Measurements from ENCODE around the gene COPS6.
A peak's percentile ranks its signal among the peaks of the same experiment; 100 is the strongest.

COPS6 gene

GRCh38 chr7:100130608-100131453, 42.1 kb downstream of the COPS6 start:
- H3K27ac ChIP-seq: no peak overlapping the region
- no peaks in the 10 kb centered on the region for H4K20me1 ChIP-seq
- H3K4me1 ChIP-seq: peaks cover 14 to 48% (median 34%) of the 10 kb centered on the region in 10 experiments
- H3K9ac ChIP-seq: peak overlapping the region in 1 of 11 experiments; percentile 31; a peak in 3 of 22 replicates
- no peak for TF ChIP-seq Cebpa-rat (IDR thresholded peaks at IDR 0.05)
- peaks cover 4 to 26% (median 20%) of the 10 kb centered on the region in 11 experiments; a peak in 12 of 22 replicates for H3K27me3 ChIP-seq
- H3K4me3 ChIP-seq: no peak overlapping the region
- no peaks in the 10 kb centered on the region for H3K9me3 ChIP-seq (replicated peaks in 1 of 11)
- no peaks in the 10 kb centered on the region for H3K36me3 ChIP-seq
- H3K4me2 ChIP-seq: peak overlapping the region; percentile 9 to 65 (median 39); a peak in 16 of 22 replicates

- no peaks in the 10 kb centered on the region for H4K20me1 ChIP-seq
- H3K4me3 ChIP-seq: no peak overlapping the region
- H3K27me3 ChIP-seq: peaks cover 4 to 26% (median 20%) of the 10 kb centered on the region in 11 experiments; a peak in 12 of 22 replicates
- H3K36me3 ChIP-seq: no peaks in the 10 kb centered on the region
- H3K9me3 ChIP-seq (replicated peaks in 1 of 11): no peaks in the 10 kb centered on the region
- H3K4me2 ChIP-seq: peak overlapping the region in 8 of 11 experiments; percentile 11 to 56 (median 28); a peak in 11 of 22 replicates
- no peak overlapping the region for H3K27ac ChIP-seq
- no peak for TF ChIP-seq Cebpa-rat (IDR thresholded peaks at IDR 0.05)
- 0 out of 22 replicates have a peak overlapping the region, but pooled peaks of 3 of the 11 experiments have one; percentile 1 to 6 (median 1) for H3K9ac ChIP-seq
- peaks cover 9 to 44% (median 28%) of the 10 kb centered on the region in 10 experiments for H3K4me1 ChIP-seq
These were observed 43.4 kb downstream of the COPS6 start for GRCh38 chr7:100132126-100132525.

GRCh38 chr7:100132697-100133151, 44.0 kb downstream of the COPS6 start:
- TF ChIP-seq Cebpa-rat (IDR thresholded peaks at IDR 0.05): no peak
- Histone ChIP-seq H3K9ac (0 out of 22 replicates have a peak overlapping the region, but pooled peaks of 1 of the 11 experiments have one; percentile 1), H4K20me1 (no peaks in the 10 kb centered on the region), H3K4me1 (peaks cover 8 to 42% (median 27%) of the 10 kb centered on the region in 10 experiments), H3K4me2 (peak overlapping the region in 7 of 11 experiments; percentile 11 to 56 (median 31); a peak in 11 of 22 replicates), H3K9me3 (replicated peaks in 1 of 11) (no peaks in the 10 kb centered on the region), H3K27me3 (peaks cover 4 to 21% (median 16%) of the 10 kb centered on the region in 11 experiments; a peak in 12 of 22 replicates), H3K36me3 (no peaks in the 10 kb centered on the region), H3K27ac (no peak overlapping the region), H3K4me3 (no peak overlapping the region)

- no peak overlapping the region for H3K27ac ChIP-seq
- no peak overlapping the region for H3K4me3 ChIP-seq
- peaks cover 23 to 61% (median 39%) of the 10 kb centered on the region in 10 experiments for H3K4me1 ChIP-seq
- no peaks in the 10 kb centered on the region for H3K27me3 ChIP-seq
- no peaks in the 10 kb centered on the region for H4K20me1 ChIP-seq
- no peak for TF ChIP-seq Cebpa-rat (IDR thresholded peaks at IDR 0.05)
- H3K9ac ChIP-seq: peak overlapping the region in 1 of 11 experiments; percentile 1; a peak in 1 of 22 replicates
- H3K4me2 ChIP-seq: peak overlapping the region in 10 of 11 experiments; percentile 3 to 68 (median 40); a peak in 19 of 22 replicates
- no peaks in the 10 kb centered on the region for H3K9me3 ChIP-seq (replicated peaks in 1 of 11)
- H3K36me3 ChIP-seq: no peaks in the 10 kb centered on the region
These were observed 49.3 kb downstream of the COPS6 start for GRCh38 chr7:100137851-100138760.

GRCh38 chr7:100141555-100141949, 52.8 kb downstream of the COPS6 start:
- H3K4me2 ChIP-seq: peak overlapping the region; percentile 33 to 91 (median 77); a peak in 21 of 22 replicates
- peaks cover 23 to 59% (median 40%) of the 10 kb centered on the region in 10 experiments for H3K4me1 ChIP-seq
- 0 out of 20 replicates have a peak overlapping the region, but pooled peaks of 1 of the 10 experiments have one; percentile 18 for H3K4me3 ChIP-seq
- H3K36me3 ChIP-seq: no peaks in the 10 kb centered on the region
- no peaks in the 10 kb centered on the region for H4K20me1 ChIP-seq
- peak overlapping the region in 10 of 11 experiments; percentile 3 to 85 (median 71); a peak in 17 of 22 replicates for H3K27ac ChIP-seq
- H3K9ac ChIP-seq: peak overlapping the region in 9 of 11 experiments; percentile 37 to 72 (median 54); a peak in 14 of 22 replicates
- TF ChIP-seq Cebpa-rat (IDR thresholded peaks at IDR 0.05): peak in 7 of 11 experiments; percentile 13 to 54 (median 38); a peak in 3 of 22 replicates
- no peaks in the 10 kb centered on the region for H3K27me3 ChIP-seq
- no peaks in the 10 kb centered on the region for H3K9me3 ChIP-seq (replicated peaks in 1 of 11)
